Liver (tissue), 9 donors: ENCODE data around the gene HIPK2. TPM values are rescaled to one million over a fixed set of nuclear protein-coding genes. Genes with fewer than 3 reads are reported as not detected.

Experiments used
- DNase-seq: peaks from one replicate; pipeline ENCODE4 v3.0.0-alpha.2; 2017; ENCODE audit warnings: low spot score
- H3K27ac ChIP-seq, 2 donors: one replicate each; pipeline ENCODE4 v1.7.0; 2013; ENCODE audit warnings: inconsistent platforms in 2 of 2, low read length in 2 of 2, control low read depth in 1 of 2, low read depth in 1 of 2, mild to moderate bottlenecking in 1 of 2
- H3K27me3 ChIP-seq, 4 donors: one replicate each; pipeline versions ENCODE4 v1.6.1 to v1.7.0; 2013; ENCODE audit warnings: low read length in 3 of 4, inconsistent platforms in 1 of 4, mild to moderate bottlenecking in 1 of 4, moderate library complexity in 1 of 4; ENCODE audit not compliant: control insufficient read depth in 4 of 4, insufficient read depth in 4 of 4
- H3K36me3 ChIP-seq, 4 donors: one replicate each; pipeline versions ENCODE4 v1.6.1 to v1.7.0; 2013; ENCODE audit warnings: low read length in 3 of 4, mild to moderate bottlenecking in 3 of 4, low read depth in 1 of 4, moderate library complexity in 1 of 4; ENCODE audit not compliant: control insufficient read depth in 4 of 4, insufficient read depth in 3 of 4
- H3K4me1 ChIP-seq, 4 donors: one replicate each; pipeline versions ENCODE4 v1.6.1 to v1.7.0; 2013; ENCODE audit warnings: low read length in 3 of 4, mild to moderate bottlenecking in 3 of 4, moderate library complexity in 1 of 4; ENCODE audit not compliant: control insufficient read depth in 4 of 4, insufficient read depth in 4 of 4
- H3K4me3 ChIP-seq, 3 donors: one replicate each; pipeline versions ENCODE4 v1.6.1 to v1.7.0; 2013; ENCODE audit warnings: low read length in 3 of 3, control low read depth in 1 of 3, low read depth in 1 of 3, mild to moderate bottlenecking in 1 of 3
- H3K9ac ChIP-seq, 2 donors: one replicate each; pipeline ENCODE4 v1.7.0; 2013; ENCODE audit warnings: low read length in 2 of 2, mild to moderate bottlenecking in 2 of 2, moderate library complexity in 2 of 2, control low read depth in 1 of 2, low read depth in 1 of 2
- H3K9me3 ChIP-seq, 4 donors: one replicate each; pipeline versions ENCODE4 v1.6.1 to v1.7.0; 2013; ENCODE audit warnings: low read length in 3 of 4; ENCODE audit not compliant: control insufficient read depth in 4 of 4
- EGR1 ChIP-seq, 2 donors: IDR thresholded peaks; 2 replicates each; pipeline ENCODE4 v1.6.1; 2016 to 2018; ENCODE audit warnings: antibody characterized with exemption in 2 of 2, low read depth in 2 of 2
- FOXA1 ChIP-seq: IDR thresholded peaks from 2 replicates; pipeline ENCODE4 v1.6.1; 2016; ENCODE audit warnings: antibody characterized with exemption
- FOXA2 ChIP-seq: IDR thresholded peaks from 2 replicates; pipeline ENCODE4 v1.6.1; 2016; ENCODE audit warnings: antibody characterized with exemption
- GABPA ChIP-seq, 2 donors: IDR thresholded peaks in 1 of 2; conservative IDR thresholded peaks in 1 of 2; 2 replicates each; pipeline ENCODE4 v1.6.1; 2016; ENCODE audit warnings: antibody characterized with exemption in 2 of 2, mild to moderate bottlenecking in 1 of 2, moderate library complexity in 1 of 2
- HNF4A ChIP-seq, 2 donors: conservative IDR thresholded peaks; 2 replicates each; pipeline ENCODE4 v1.6.1; 2016; ENCODE audit warnings: antibody characterized with exemption in 2 of 2, mild to moderate bottlenecking in 2 of 2
- HNF4G ChIP-seq: IDR thresholded peaks from 2 replicates; pipeline ENCODE4 v1.6.1; 2016; ENCODE audit warnings: antibody characterized with exemption
- JUND ChIP-seq, 2 donors: IDR thresholded peaks; 2 replicates each; pipeline ENCODE4 v1.6.1; 2016; ENCODE audit warnings: antibody characterized with exemption in 2 of 2
- NR2F2 ChIP-seq: IDR thresholded peaks from 2 replicates; pipeline ENCODE4 v1.6.1; 2016; ENCODE audit warnings: antibody characterized with exemption
- RAD21 ChIP-seq, 2 donors: IDR thresholded peaks; 2 replicates each; pipeline ENCODE4 v1.6.1; 2016; ENCODE audit warnings: antibody characterized with exemption in 2 of 2, mild to moderate bottlenecking in 2 of 2
- RXRA ChIP-seq, 2 donors: IDR thresholded peaks; 2 replicates each; pipeline ENCODE4 v1.6.1; 2017 to 2018; ENCODE audit warnings: antibody characterized with exemption in 2 of 2, mild to moderate bottlenecking in 1 of 2
- SP1 ChIP-seq: IDR thresholded peaks from 2 replicates; pipeline ENCODE4 v1.6.1; 2018; ENCODE audit warnings: antibody characterized with exemption, mild to moderate bottlenecking
- TAF1 ChIP-seq: conservative IDR thresholded peaks from 2 replicates; pipeline ENCODE4 v1.6.1; 2016; ENCODE audit warnings: antibody characterized with exemption, mild to moderate bottlenecking
- YY1 ChIP-seq: IDR thresholded peaks from 2 replicates; pipeline ENCODE4 v1.6.1; 2016; ENCODE audit warnings: antibody characterized with exemption, mild to moderate bottlenecking
- WGBS: extraction: QIAGEN DNeasy Blood & Tissue Kit; methylation state at CpG from one replicate; pipeline ENCODE4 v1.1.7; 2013; 5-methylcytosine and 5-hydroxymethylcytosine counted together
- polyA plus RNA-seq, 2 donors: library from polyadenylated mRNA; stranded (reverse) in 1 of 2; unstranded in 1 of 2; fragments of 200-250 nt in 1 of 2; fragments of >200 nt in 1 of 2; fragmentation: Nextera tagmentation in 1 of 2; extraction: Ambion mirVana in 1 of 2; gene quantifications; one replicate each; pipeline versions ENCODE4 v1.2.1 to v1.2.3, GENCODE V29; 2013 to 2015
- total RNA-seq, 2 donors: library from RNA; depleted of rRNA; stranded (reverse); fragments of >200 nt; gene quantifications; one replicate each; pipeline ENCODE4 v1.2.3, GENCODE V29; 2014
- TF ChIP-seq, protein P1 (sequence below): fragments of 150-350 bp; IDR thresholded peaks from 2 replicates; pipeline ENCODE4 v1.5.1; 2017; ENCODE audit warnings: improper control_type of control experiment, low read depth, low read length; ENCODE audit not compliant: missing input control
- TF ChIP-seq, protein P2 (sequence below): IDR thresholded peaks from 2 replicates; pipeline ENCODE4 v1.6.1; 2016; ENCODE audit warnings: antibody characterized with exemption, mild to moderate bottlenecking
- TF ChIP-seq, protein P3 (sequence below): IDR thresholded peaks from 2 replicates; pipeline ENCODE4 v1.6.1; 2016; ENCODE audit warnings: antibody characterized with exemption
- TF ChIP-seq, protein P4 (sequence below): IDR thresholded peaks from 2 replicates; pipeline ENCODE4 v1.6.1; 2016; ENCODE audit warnings: antibody characterized with exemption
- TF ChIP-seq, protein P5 (sequence below): IDR thresholded peaks from 2 replicates; pipeline ENCODE4 v1.6.1; 2016; ENCODE audit warnings: antibody characterized with exemption
- donor health status: healthy.
- donor health status: healthy.
- donor health status: healthy.
- donor health status: healthy.
- donor health status: healthy.

The HIPK2 gene
- total and polyA plus RNA-seq, 4 donors, result 13.1 to 48.8 (median 16.6) TPM

DNA sequence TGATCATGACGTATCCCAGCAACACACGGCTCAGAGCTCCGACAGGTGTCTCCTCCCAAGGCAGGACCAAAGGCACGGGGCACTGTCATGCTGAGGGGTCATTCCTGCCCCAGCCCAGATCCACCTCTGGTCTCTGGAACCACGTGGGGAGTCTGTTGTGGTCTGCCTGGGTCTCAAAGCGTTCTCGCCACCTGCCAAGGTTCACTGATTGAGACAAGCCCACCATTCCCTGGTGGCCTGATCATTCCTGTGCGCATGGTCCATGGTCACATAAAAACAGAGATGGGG is 83.5 kb downstream of the HIPK2 start:
- Histone ChIP-seq H3K27me3 (no peaks in the 10 kb centered on the region), H3K9me3 (no peaks in the 10 kb centered on the region), H3K36me3 (peaks cover 2 to 7% (median 4%) of the 10 kb centered on the region in 4 donors), H3K27ac (peak overlapping the region in 1 of 2 donors; percentile 28), H3K4me1 (peaks cover 3 to 53% (median 38%) of the 10 kb centered on the region in 4 donors), H3K4me3 (no peak overlapping the region), H3K9ac (no peak overlapping the region)
- 93% methylated on average over 8 of the region's 8 CpGs for WGBS
- no peak for DNase-seq
- no peak for TF ChIP-seq JUND (IDR thresholded peaks at IDR 0.05)
- TF ChIP-seq FOXA2, result no peak
- TF ChIP-seq, protein P1, sequence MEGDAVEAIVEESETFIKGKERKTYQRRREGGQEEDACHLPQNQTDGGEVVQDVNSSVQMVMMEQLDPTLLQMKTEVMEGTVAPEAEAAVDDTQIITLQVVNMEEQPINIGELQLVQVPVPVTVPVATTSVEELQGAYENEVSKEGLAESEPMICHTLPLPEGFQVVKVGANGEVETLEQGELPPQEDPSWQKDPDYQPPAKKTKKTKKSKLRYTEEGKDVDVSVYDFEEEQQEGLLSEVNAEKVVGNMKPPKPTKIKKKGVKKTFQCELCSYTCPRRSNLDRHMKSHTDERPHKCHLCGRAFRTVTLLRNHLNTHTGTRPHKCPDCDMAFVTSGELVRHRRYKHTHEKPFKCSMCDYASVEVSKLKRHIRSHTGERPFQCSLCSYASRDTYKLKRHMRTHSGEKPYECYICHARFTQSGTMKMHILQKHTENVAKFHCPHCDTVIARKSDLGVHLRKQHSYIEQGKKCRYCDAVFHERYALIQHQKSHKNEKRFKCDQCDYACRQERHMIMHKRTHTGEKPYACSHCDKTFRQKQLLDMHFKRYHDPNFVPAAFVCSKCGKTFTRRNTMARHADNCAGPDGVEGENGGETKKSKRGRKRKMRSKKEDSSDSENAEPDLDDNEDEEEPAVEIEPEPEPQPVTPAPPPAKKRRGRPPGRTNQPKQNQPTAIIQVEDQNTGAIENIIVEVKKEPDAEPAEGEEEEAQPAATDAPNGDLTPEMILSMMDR, result no peak
- TF ChIP-seq NR2F2, result no peak
- TF ChIP-seq RAD21 (IDR thresholded peaks at IDR 0.05), result no peak
- no peak for TF ChIP-seq EGR1 (IDR thresholded peaks at IDR 0.05; ENCODE audit: low read depth in 2 of 2)
- TF ChIP-seq GABPA (IDR thresholded peaks at IDR 0.05 in 1 of 2, conservative IDR thresholded peaks at IDR 0.05 in 1 of 2), result no peak
- no peak for TF ChIP-seq HNF4A (conservative IDR thresholded peaks at IDR 0.05)
- no peak for TF ChIP-seq SP1
- TF ChIP-seq, protein P2, sequence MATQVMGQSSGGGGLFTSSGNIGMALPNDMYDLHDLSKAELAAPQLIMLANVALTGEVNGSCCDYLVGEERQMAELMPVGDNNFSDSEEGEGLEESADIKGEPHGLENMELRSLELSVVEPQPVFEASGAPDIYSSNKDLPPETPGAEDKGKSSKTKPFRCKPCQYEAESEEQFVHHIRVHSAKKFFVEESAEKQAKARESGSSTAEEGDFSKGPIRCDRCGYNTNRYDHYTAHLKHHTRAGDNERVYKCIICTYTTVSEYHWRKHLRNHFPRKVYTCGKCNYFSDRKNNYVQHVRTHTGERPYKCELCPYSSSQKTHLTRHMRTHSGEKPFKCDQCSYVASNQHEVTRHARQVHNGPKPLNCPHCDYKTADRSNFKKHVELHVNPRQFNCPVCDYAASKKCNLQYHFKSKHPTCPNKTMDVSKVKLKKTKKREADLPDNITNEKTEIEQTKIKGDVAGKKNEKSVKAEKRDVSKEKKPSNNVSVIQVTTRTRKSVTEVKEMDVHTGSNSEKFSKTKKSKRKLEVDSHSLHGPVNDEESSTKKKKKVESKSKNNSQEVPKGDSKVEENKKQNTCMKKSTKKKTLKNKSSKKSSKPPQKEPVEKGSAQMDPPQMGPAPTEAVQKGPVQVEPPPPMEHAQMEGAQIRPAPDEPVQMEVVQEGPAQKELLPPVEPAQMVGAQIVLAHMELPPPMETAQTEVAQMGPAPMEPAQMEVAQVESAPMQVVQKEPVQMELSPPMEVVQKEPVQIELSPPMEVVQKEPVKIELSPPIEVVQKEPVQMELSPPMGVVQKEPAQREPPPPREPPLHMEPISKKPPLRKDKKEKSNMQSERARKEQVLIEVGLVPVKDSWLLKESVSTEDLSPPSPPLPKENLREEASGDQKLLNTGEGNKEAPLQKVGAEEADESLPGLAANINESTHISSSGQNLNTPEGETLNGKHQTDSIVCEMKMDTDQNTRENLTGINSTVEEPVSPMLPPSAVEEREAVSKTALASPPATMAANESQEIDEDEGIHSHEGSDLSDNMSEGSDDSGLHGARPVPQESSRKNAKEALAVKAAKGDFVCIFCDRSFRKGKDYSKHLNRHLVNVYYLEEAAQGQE, result no peak
- TF ChIP-seq HNF4G, result no peak
- TF ChIP-seq, protein P3, sequence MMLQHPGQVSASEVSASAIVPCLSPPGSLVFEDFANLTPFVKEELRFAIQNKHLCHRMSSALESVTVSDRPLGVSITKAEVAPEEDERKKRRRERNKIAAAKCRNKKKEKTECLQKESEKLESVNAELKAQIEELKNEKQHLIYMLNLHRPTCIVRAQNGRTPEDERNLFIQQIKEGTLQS, result no peak
- TF ChIP-seq FOXA1, result no peak
- TF ChIP-seq YY1, result no peak
- no peak for TF ChIP-seq RXRA (IDR thresholded peaks at IDR 0.05)
- TF ChIP-seq, protein P4, sequence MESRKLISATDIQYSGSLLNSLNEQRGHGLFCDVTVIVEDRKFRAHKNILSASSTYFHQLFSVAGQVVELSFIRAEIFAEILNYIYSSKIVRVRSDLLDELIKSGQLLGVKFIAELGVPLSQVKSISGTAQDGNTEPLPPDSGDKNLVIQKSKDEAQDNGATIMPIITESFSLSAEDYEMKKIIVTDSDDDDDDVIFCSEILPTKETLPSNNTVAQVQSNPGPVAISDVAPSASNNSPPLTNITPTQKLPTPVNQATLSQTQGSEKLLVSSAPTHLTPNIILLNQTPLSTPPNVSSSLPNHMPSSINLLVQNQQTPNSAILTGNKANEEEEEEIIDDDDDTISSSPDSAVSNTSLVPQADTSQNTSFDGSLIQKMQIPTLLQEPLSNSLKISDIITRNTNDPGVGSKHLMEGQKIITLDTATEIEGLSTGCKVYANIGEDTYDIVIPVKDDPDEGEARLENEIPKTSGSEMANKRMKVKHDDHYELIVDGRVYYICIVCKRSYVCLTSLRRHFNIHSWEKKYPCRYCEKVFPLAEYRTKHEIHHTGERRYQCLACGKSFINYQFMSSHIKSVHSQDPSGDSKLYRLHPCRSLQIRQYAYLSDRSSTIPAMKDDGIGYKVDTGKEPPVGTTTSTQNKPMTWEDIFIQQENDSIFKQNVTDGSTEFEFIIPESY, result no peak
- TF ChIP-seq TAF1, result no peak
- TF ChIP-seq, protein P5, sequence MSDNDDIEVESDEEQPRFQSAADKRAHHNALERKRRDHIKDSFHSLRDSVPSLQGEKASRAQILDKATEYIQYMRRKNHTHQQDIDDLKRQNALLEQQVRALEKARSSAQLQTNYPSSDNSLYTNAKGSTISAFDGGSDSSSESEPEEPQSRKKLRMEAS, result no peak
